Karpas-422 (cell line): ENCODE measurements around the gene HEATR5A. TPM values are rescaled to one million over a fixed set of nuclear protein-coding genes. Genes with fewer than 3 reads are reported as not detected.
"Not testable (repeated sequence)": the region's sequence is repeated elsewhere in the genome, so short reads cannot be mapped to it uniquely, and the experiment has no call there.

Experiments used
- DNase-seq: peaks from one replicate; pipeline ENCODE4 v3.0.0-alpha.2; 2015
- H2AFZ ChIP-seq: fragments of 200-600 bp; sonication (generic); 2 replicates; pipeline ENCODE4 v1.6.1; 2014; ENCODE audit warnings: antibody characterized with exemption, low read length, mixed read lengths
- H3K27ac ChIP-seq: fragments of 200-600 bp; sonication (generic); 2 replicates; pipeline ENCODE4 v1.5.1; 2014; ENCODE audit warnings: mild to moderate bottlenecking, low read length, moderate library complexity
- H3K27me3 ChIP-seq: fragments of 200-600 bp; sonication (generic); 2 replicates; pipeline ENCODE4 v1.6.1; 2014; ENCODE audit warnings: low read length, mixed read lengths
- H3K36me3 ChIP-seq: fragments of 200-600 bp; sonication (generic); 2 replicates; pipeline ENCODE4 v1.6.1; 2014; ENCODE audit warnings: low read length, mixed read lengths; ENCODE audit not compliant: insufficient read depth
- H3K4me1 ChIP-seq: fragments of 200-600 bp; sonication (generic); 2 replicates; pipeline ENCODE4 v1.6.1; 2014; ENCODE audit warnings: mild to moderate bottlenecking, low read length, mixed read lengths
- H3K4me2 ChIP-seq: fragments of 200-600 bp; sonication (generic); 2 replicates; pipeline ENCODE4 v1.6.1; 2014; ENCODE audit warnings: low read length, low read depth, mild to moderate bottlenecking; ENCODE audit not compliant: poor library complexity, severe bottlenecking
- H3K4me3 ChIP-seq: fragments of 200-600 bp; sonication (generic); 2 replicates; pipeline ENCODE4 v1.5.1; 2014; ENCODE audit warnings: mild to moderate bottlenecking, antibody characterized with exemption, low read length, mixed read lengths
- H3K79me2 ChIP-seq: fragments of 200-600 bp; sonication (generic); 2 replicates; pipeline ENCODE4 v1.6.1; 2014; ENCODE audit warnings: mild to moderate bottlenecking, low read length, mixed read lengths
- H3K9ac ChIP-seq: fragments of 200-600 bp; sonication (generic); 2 replicates; pipeline ENCODE4 v1.6.0; 2014; ENCODE audit warnings: low read length
- H3K9me2 ChIP-seq: fragments of 200-600 bp; sonication (generic), shearing (Covaris generic); replicated peaks from 2 replicates; pipeline ENCODE4 v1.6.0; 2014; ENCODE audit warnings: mild to moderate bottlenecking, low read length, moderate library complexity; ENCODE audit not compliant: insufficient read depth
- H3K9me3 ChIP-seq: fragments of 300-700, 200-600 bp; sonication (generic); 2 replicates; pipeline ENCODE4 v1.6.1; 2014; ENCODE audit warnings: low read length, mixed read lengths
- H4K20me1 ChIP-seq: fragments of 200-600 bp; sonication (generic); 2 replicates; pipeline ENCODE4 v1.6.1; 2014; ENCODE audit warnings: mild to moderate bottlenecking, antibody characterized with exemption, low read length, low read depth; ENCODE audit not compliant: insufficient read depth
- small RNA-seq: library from RNA; depleted of rRNA; stranded (forward); fragments of <200 nt; gene quantifications from one replicate; pipeline ENCODE3, GENCODE V24; 2014
- total RNA-seq: library from RNA; depleted of rRNA; stranded (reverse); fragments of >200 nt; shearing (Covaris generic); gene quantifications from 2 replicates; pipeline ENCODE4 v1.2.3, GENCODE V29; 2014; ENCODE audit warnings: low replicate concordance; rRNA removed

HEATR5A gene
- total RNA-seq, 1 experiment from 2014 or later = 47.4 TPM

- Histone ChIP-seq H3K4me1 (peaks cover 16% of the 10 kb centered on the region), H3K36me3 (no peaks in the 10 kb centered on the region), H3K27me3 (no peaks in the 10 kb centered on the region), H2AFZ (no peak overlapping the region), H3K4me2 (no peak overlapping the region), H3K79me2 (no peaks in the 10 kb centered on the region), H3K9me2 (no peaks in the 10 kb centered on the region), H3K9me3 (no peaks in the 10 kb centered on the region), H3K27ac (no peak overlapping the region), H3K9ac (no peak overlapping the region), H3K4me3 (no peak overlapping the region), H4K20me1 (no peaks in the 10 kb centered on the region)
- no peak for DNase-seq
Measured at GRCh38 chr14:31243860-31244259, 176.5 kb downstream of the HEATR5A start.

GRCh38 chr14:31242161-31242940 is 178.0 kb downstream of the HEATR5A start:
- not testable (repeated sequence) for H3K27me3 ChIP-seq, H3K27ac ChIP-seq, H3K9me3 ChIP-seq, H3K4me3 ChIP-seq, H3K9ac ChIP-seq, DNase-seq, H3K36me3 ChIP-seq, H3K4me2 ChIP-seq, H3K79me2 ChIP-seq, H4K20me1 ChIP-seq, H3K9me2 ChIP-seq
- Histone ChIP-seq H2AFZ (peak overlapping the region; percentile 21; the same call in 1 of the 2 replicates), H3K4me1 (peaks cover 16% of the 10 kb centered on the region)

Small RNA genes within 50 kb of the gene (small RNA-seq; reads per million reads assigned to genes)
- gene RF00019 = not detected

Other genes with a start within 250 kb of the HEATR5A start
- 314 and 317 TPM in 2 replicates for gene HECTD1, start 212.8 kb downstream of the HEATR5A start, total RNA-seq
- 54.7 and 86.1 TPM in 2 replicates for gene DTD2, start 37.0 kb upstream of the HEATR5A start, total RNA-seq
- gene GPR33, start 67.5 kb upstream of the HEATR5A start, total RNA-seq = not detected in 2 replicates
- gene NUBPL, start 140.9 kb upstream of the HEATR5A start, total RNA-seq = 35.1 and 50.2 TPM in 2 replicates